ENCODE data around the gene PLCL1.

PLCL1 gene

DNA sequence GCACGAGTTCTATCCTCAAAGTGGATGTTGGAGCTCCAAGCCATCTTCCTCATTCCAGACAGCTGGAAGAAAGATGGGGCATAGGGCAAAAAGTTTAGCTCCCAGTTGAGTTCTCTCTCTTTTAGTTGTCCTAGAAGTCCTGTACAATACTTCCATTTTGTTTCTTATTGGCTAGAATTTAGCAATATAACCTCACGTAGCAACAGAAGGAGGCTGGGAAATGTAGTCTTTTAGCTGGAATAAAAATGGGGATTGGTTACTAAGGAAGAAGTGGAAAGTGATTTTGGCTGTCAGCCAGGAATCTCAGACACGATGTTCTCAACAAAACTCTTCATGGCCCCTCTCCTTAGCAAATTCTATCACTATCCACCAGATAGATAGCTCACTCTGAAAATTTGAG is 79.9 kb downstream of the PLCL1 start:
- DNase-seq (ENCODE audit: extremely low read depth in 1 of 2, low read depth in 1 of 2): no peak

DNA sequence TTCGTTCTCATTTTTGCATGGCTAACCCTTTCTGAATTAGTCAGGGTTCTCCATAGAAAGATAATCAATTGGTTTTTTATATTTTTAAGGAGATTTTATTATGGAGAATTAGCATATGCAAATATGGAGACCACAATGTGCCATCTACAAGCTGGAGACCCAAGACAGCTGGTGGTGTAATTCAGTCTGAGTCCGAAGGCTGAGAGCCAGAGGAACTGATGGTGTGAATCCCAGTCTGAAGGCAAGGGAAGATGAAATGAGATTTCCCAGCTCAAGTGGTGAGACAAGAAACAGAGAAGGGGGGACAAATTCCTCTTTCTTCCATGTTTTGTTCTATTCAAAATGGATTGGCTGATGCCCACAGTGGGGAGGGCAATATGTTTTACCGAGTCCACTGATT is 80.7 kb downstream of the PLCL1 start:
- no peak for DNase-seq (ENCODE audit: extremely low read depth in 1 of 2, low read depth in 1 of 2)

DNA sequence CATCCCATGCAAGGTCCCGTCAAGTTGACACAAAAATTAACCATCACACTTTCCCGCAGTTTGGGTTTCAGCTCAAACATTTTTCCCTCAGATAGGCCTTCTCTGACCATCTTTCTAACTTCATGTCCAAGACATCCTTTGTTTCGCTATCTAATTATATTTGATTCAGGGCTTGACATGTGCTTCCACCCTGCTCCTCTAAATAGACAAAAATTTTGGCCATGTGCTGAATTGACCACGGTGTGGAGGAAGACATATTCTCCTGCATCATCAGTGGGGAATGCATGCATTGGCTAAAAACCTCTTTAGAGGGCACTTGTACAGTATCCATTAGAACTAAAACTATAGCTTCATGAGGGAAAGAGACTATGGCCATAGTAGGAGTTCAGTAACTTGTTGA is 81.2 kb downstream of the PLCL1 start:
- DNase-seq (ENCODE audit: extremely low read depth in 1 of 2, low read depth in 1 of 2): no peak

DNA sequence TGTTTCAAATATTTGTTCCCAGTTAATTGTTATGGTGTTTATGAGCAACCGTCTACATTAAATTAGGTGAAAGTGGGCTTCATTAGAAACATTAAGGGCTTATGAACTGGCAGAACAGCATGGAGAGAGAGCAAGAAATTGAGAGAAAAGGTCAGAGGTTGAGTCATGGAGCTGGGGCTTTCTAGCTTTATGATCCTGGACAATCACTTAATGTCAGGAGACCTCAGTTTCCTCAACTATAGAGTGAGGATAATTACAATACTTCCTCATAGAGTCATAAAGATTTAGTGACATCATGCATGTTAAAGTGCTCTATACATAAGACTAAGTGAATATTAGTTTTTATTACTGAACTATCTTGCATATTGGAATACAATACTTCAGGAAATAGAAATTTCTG is 83.9 kb downstream of the PLCL1 start:
- no peak for DNase-seq (ENCODE audit: extremely low read depth in 1 of 2, low read depth in 1 of 2)

DNA sequence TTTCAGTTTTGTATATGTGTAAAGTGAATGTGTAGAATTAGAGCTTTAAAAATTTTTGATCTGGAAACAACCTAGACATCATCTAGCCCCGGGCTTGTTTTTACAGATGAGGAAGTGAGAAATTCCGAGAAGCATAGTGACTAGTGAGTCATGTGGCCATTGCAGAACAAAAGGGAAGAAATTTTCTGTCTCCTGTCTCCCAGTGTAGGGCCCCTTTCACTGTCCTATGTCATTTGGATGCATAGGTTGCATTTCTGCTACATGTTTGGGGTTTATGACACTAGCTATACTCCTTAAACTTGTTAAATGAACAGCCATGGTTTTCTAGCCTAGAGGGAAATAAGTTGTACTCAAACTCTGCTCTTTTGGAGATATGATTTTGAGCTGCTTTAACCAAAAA is 84.6 kb downstream of the PLCL1 start:
- DNase-seq (ENCODE audit: extremely low read depth in 1 of 2, low read depth in 1 of 2): no peak

DNA sequence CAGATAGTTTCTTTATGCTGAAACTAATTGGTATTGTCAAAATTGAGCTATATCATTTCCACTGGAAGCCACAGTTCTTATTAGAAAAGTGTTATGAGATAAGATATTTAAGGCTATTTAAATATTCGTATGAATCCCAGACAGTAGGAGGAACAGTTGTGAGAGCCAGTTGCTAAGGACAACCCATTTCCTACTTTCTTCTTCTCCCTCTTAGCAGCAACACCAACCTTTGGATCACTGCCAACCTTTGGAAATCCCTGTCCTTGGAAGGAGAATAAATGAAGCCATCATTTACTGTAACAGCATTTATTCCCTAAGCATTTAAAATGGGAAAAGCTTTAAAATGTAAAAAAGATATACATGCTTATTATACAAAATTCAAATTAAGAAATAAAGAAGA is 85.8 kb downstream of the PLCL1 start:
- DNase-seq (ENCODE audit: extremely low read depth in 1 of 2, low read depth in 1 of 2): no peak

DNA sequence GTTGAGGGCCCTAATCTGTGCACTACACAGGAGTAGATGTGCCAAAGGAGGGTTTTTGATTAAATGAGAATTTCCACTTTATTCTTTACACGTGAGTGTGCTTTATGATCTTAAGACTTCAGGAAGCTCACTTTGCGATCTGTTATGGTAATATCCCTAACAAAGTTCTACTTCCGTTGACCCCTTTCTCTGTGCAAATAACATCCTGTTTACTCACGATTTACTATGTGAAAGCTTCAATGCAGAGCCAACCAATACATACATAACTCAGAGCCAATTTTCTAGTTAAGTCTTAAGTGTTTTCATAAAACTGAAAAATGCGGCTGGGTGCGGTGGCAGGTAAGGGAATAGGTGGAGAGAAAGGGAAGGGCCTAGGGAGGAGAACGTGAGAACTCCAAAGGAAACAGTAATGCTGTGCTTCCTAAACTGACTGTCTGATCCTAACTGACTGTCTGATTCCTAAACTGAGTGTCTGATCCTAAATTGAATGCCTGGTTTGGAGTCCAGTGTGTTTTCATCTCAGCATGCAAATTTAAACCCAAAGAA is 87.6 kb downstream of the PLCL1 start:
- DNase-seq (ENCODE audit: extremely low read depth in 1 of 2, low read depth in 1 of 2): no peak

DNA sequence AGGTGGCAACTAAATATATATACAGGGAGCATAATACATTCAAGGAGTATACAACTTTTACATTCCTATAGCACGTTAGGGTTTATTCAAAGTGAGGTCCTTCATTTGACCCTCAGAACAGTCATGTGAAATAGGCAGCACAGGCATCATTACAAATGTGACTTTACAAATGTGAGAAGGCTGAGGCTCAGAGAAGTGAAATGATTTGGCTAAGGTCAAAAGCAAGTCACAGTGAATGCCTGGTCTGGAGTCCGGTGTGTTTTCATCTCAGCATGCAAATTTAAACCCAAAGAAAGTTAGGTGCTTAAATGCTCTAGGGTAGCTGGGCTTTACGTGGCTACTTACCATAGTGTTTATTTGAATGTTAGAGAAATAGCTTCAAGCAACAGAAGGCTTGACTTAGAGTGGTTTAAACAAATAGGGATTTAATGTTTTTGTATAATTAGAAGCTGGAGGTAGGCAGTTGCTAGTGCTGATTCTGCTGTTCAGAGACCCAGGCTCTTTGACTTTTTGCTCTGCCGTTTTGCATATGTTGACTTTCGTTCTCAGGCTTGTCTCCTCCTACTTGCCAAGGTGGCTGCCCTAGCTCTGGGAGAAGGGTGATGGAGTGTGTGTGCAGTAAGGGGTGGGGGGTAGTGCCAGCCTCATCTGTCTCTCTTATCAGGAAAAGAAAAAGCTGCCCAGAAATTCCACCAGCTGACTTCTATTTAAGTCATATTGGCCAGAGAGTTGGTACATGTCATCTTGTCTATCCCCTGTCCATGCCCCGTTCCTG is 89.2 kb downstream of the PLCL1 start:
- no peak for DNase-seq (ENCODE audit: extremely low read depth in 1 of 2, low read depth in 1 of 2)

DNA sequence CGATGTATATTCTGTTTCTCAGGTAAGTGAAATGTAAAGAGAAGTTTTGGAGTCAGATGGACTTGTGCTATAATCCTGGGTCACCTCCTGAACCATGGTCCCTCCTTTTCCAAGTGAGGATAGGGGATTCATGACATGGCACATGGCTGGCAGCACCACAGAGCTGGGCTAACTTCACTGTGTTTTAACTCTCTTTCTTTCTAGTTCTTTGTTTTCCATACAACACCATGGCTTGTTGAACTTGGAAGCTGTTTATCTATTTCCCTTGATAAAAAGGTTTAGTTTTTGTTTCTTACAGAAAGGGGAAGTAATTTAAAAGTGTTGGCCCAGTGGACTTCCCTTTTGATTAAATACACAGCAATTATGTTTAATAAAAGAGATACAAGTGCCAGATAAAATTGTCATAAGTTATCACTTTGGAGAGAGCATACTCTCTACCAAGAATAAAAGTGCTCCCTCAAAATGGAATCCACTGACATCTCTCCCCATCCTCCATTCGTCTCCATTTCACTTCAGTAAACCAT is 90.4 kb downstream of the PLCL1 start:
- no peak for DNase-seq (ENCODE audit: extremely low read depth in 1 of 2, low read depth in 1 of 2)

DNA sequence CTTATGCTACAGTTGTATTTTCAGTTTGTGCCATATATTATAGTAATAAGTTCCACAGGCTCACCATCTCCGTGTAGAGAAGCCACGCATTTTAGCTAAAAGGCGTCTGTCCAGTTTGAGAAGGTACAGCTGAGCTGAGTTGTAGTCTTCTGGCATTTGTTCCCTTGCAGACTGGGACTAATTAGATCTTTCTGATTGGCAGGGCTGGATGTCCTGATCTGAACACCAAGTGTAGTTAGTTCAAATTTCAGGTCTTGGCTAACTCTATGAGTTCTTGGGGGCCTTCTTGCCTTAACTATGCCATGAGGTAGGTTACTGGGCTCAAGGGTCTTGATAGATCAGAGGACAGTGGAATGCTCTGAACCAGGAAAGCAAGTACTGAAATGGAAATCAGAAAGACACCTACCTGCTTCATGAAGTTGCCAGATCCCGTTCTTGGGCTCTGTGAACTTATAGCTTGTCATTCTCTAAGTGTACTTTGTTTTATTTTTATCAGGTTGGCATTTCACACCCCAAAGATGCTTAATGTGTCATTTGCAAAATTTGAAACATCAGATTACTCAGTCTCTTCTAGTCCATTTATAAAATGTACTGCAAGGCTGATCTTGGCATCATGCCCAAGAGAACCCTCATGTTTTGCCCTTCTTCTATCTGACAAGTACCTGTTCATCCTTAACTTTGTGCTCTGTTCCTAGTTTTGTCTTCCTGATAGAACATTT is 93.7 kb downstream of the PLCL1 start:
- no peak for DNase-seq (ENCODE audit: extremely low read depth in 1 of 2, low read depth in 1 of 2)

DNA sequence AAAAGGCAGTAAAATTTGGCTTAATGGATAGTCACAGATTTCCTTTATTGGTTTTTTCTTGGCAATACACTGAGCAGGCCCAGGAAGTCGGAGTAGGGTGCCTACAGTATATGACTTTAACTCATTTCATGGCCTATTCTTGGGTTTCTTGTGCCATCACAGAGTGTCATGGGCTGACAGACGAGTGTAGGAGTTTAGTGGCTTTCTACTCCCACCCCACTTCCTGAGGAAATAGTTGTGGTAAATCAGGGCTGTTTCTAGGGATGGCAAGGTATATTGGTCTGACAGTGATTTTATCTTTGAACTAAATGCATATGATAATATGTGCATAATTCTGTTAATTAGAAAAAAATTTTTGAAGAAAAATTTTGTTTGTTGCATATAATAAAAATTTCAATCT is 100.1 kb downstream of the PLCL1 start:
- no peak for DNase-seq (ENCODE audit: extremely low read depth in 1 of 2, low read depth in 1 of 2)

DNA sequence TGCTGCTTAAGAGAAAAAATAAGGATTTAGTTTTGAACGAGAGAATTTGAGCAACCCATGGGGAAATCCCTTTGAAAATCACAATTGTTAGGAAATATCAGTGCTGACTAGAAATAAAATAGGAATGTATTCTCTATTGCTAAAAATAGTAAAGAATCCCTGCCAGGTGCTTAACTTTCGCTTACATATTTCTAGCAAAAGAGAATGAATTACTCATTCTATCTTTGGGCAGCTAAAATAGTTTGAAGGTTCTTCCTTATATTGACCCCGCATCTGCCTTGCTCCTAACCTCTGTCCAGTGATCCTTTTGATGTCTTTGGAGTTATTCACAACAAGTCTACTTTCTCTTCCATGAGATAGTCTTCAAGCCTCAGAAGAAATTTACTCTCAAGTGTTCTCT is 103.8 kb downstream of the PLCL1 start:
- no peak for DNase-seq (ENCODE audit: extremely low read depth in 1 of 2, low read depth in 1 of 2)

DNA sequence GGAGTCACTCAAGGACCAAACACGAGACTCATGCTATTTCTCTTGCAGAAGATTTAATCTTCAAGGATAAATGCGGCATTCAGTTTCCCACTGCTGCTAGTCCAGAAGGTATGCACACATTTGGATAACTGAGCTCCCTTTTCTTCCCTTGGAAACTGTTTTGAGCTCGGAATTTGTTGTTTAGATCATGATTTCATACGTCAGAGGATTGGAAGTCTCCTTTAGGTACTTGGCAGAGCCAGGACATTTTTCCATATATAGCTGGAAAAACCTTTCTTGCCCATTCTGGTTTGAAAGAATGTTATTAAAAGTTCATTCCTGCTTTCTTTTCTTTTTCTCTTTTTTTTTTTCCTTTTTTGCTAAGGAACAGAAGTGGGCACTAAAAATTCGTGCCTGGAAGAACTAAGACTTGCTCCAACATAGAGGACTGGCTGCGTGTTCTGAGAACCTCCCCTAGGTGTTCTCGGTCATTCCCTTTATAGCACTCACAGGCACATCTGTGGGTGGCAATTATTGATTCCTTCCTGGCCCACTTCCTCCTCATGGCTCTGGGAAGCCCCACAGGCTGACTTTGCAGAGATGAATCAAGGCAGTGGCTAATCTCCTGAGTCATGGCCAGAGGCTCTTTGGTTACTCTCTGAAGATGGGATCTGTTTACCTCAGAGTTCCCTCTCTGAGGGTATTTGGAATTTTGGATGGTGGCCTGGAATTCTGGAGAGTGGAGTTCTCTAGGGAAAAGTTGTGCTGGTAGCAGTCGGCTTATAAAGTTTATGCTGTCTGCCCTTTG is 104.8 kb downstream of the PLCL1 start:
- no peak for DNase-seq (ENCODE audit: extremely low read depth in 1 of 2, low read depth in 1 of 2)

DNA sequence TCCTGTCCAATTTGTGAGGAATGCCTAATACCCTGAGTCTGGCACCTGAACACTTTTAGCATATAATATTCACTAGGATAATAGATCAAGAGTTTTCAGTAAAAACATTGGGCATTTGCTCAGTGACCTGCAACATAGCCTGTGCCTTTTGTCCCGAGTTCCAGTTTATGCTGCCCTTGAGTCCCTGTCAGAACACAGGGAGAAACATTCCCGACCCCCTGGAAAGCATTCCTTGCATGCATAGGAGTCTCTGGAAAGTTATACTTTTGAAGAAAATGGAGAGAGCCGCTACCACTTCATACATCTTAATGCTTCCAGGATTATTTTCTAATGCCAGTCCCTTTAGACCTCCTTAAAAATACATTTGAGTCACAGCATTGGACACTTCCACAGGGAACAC is 107.3 kb downstream of the PLCL1 start:
- DNase-seq (ENCODE audit: extremely low read depth in 1 of 2, low read depth in 1 of 2): no peak

DNA sequence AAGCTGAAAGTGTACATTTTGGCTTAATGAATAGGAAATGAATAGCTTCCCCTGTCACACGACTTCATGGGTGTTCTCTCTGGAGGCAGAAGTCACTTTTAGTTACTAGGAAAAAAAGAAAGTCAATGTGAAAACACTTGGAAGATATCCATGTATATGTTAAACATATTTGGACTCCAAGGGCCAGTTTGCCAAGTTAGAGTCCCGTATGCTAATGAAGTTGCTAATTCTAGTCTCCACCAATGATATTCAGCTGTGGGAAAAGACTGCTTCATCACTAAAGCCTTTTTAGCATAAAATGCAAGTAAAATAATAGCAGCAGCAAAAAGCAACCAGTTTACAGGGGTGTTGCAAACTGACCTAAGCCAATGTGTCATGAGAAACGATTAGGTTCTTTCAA is 108.7 kb downstream of the PLCL1 start:
- DNase-seq (ENCODE audit: extremely low read depth in 1 of 2, low read depth in 1 of 2): no peak

DNA sequence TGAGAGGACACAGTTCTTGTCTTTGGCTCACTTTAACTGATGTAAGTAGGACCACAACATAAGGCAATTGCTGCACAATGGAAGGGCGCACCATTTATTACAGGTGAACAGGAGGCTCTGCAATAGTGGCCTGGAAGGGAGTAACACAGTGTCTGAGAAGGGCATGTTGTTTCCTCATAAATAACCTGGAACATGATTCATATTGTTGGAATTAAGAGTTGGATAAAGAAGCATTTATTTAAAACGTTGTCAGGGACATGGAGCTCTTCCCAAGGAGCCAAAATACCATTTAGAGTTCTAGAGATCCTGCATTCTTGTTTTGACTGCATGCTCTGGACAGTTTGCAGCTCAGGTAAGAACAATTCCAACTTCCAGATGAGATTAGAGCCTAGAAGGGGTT is 110.4 kb downstream of the PLCL1 start:
- no peak for DNase-seq (ENCODE audit: extremely low read depth in 1 of 2, low read depth in 1 of 2)

DNA sequence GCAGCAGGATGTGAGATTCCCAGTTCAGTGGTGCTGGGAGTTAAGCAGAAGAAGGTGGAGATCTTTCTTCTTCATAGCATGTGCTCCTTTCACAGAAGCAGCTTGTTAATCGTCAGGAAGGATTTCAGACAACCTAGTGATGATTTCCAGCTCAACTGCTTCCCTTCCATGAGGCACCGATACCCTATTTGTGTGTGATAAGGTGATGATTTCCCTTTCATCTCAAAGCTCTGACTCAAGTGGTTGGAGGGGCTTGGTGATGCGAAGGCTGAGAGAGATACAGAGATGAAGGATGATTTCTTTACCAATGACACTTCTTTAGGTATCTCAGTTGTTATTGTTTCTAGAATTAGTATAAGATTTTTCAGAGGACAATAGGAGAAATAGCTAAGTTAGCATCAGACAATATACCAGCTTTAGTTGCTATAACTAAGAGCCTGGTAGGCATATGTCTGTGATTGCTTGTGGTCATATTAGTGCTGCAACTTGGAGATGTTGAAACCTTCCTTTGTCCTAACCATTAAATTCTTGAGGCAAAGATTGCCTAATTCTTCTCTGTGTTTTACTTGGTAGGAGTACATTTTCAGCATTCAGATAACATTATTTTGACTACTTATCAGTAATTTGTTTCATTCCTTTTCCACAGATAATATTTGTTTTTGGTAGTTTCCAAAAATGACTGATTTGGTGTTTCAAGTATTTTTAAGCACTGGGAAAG is 111.3 kb downstream of the PLCL1 start:
- DNase-seq (ENCODE audit: extremely low read depth in 1 of 2, low read depth in 1 of 2): no peak

DNA sequence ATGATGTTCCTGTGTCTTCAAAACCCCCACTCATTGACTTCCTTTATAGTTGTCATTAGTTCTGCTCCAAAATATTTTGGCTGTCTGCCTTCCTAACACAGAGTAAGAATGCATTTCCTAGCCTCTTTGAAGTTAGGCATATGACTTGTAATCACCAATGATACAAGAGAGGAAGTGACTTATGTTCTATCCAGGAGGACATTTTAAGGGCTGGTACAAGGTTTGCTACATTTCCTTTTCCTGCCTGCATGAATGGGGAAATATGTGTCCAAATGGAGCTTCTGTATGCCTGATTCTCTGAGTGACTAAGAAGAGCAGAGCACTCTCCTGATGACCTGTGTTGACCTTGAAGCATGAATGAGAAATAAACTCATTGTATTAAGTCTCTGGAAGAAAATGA is 115.1 kb downstream of the PLCL1 start:
- no peak for DNase-seq (ENCODE audit: extremely low read depth in 1 of 2, low read depth in 1 of 2)

DNA sequence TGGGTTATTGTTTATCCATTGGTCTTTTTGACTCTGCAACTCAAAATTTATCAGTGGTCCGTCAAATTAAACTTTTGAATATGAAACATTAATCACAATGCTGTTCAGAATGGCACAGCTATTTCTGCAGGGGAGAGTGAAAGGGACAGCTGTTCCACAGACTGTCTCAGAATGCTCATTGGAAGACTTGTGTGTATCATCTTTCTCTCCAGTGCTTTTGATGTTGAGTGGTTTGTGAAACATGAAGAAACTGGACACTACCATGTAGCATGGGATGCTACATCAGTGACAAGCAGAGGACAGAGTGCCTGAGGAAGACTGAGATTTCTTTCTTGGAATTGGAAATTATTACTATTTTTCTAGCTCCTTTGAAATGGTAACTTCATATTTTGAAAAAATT is 115.7 kb downstream of the PLCL1 start:
- no peak for DNase-seq (ENCODE audit: extremely low read depth in 1 of 2, low read depth in 1 of 2)

DNA sequence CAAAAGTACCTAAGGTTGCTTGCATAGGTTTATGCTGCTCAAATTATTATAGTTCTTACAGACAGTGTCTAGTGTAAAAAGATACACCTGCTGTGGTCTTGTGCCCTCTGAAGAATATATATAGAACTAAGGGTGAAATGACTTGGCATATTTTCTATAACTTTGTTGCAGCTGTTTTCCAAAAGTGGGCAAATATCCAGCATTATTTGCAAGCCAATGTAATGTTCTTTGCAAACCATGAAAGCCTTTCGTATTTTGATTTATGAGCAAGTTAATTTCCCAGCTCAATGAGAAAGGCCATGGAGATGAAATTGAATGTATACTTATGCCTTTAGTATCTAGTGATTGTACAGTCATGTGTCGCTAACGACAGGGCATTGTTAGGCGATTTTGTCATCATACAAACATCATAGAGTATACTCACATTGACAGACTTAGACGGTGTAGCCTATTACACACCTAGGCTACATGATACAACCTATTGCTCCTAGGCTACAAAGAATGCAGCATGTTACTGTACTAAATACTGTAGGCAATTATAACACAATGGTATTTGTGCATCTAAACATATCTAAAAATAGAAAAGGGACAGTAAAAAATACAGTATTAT is 116.3 kb downstream of the PLCL1 start:
- no peak for DNase-seq (ENCODE audit: extremely low read depth in 1 of 2, low read depth in 1 of 2)

Data from stimulated activated CD8-positive, alpha-beta memory T cell treated with anti-CD3 and anti-CD28 coated beads, Interleukin-7, amount 100 ng/mL, for 48 hours (primary cell).